Right lobe of liver (tissue), 4 donors: ENCODE measurements around the gene RUVBL1.

ENCODE experiments used
- POLR2A ChIP-seq: fragments of 450-650 bp; IDR thresholded peaks from one replicate; pipeline ENCODE4 v1.6.1; 2017; ENCODE audit warnings: antibody characterized with exemption, mild to moderate bottlenecking
- TF ChIP-seq, protein P1 (sequence below), 4 donors: fragments of 200-600 bp in 3 of 4; fragments of 450-650 bp in 1 of 4; IDR thresholded peaks; one replicate each; pipeline versions ENCODE4 v1.5.1 to v1.8.0; 2016 to 2022; ENCODE audit warnings: antibody characterized with exemption in 4 of 4, mild to moderate bottlenecking in 2 of 4
- donor health status: DM: no; HTN: no; CAD: no.
- donor health status: DM: no; HTN: no; CAD: no.
- donor health status: DM: no; HTN: yes; CAD: no.

GRCh38 chr3:128054367-128054766 lies 69.2 kb downstream of the RUVBL1 start:
- TF ChIP-seq, protein P1, sequence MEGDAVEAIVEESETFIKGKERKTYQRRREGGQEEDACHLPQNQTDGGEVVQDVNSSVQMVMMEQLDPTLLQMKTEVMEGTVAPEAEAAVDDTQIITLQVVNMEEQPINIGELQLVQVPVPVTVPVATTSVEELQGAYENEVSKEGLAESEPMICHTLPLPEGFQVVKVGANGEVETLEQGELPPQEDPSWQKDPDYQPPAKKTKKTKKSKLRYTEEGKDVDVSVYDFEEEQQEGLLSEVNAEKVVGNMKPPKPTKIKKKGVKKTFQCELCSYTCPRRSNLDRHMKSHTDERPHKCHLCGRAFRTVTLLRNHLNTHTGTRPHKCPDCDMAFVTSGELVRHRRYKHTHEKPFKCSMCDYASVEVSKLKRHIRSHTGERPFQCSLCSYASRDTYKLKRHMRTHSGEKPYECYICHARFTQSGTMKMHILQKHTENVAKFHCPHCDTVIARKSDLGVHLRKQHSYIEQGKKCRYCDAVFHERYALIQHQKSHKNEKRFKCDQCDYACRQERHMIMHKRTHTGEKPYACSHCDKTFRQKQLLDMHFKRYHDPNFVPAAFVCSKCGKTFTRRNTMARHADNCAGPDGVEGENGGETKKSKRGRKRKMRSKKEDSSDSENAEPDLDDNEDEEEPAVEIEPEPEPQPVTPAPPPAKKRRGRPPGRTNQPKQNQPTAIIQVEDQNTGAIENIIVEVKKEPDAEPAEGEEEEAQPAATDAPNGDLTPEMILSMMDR (IDR thresholded peaks at IDR 0.05), result no peak
- no peak for TF ChIP-seq POLR2A
